ENCODE data around the gene ASB3.

Gene ASB3

DNA sequence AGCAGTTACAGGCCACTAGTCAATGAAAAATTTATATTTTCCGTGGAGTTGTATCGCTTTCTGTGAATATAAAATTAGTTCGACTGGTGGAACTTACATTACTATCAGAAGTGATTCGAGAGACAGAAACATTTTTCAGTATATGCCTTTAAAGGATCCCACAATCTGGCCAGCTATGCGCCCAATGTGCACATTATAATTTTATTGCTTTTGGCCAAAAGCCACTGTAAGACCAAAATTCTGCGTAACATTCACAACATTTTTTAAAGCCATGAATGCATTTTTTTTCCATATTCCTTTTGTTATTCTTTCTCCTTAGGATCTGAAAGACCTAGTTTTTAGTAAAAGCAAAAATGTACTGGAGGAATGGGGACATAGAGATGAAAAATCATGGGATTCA, 150.2 kb downstream of the ASB3 start:
- Histone ChIP-seq H2AFZ (ENCODE audit: low read length) (no peak overlapping the region), H4K20me1 (ENCODE audit: insufficient read depth, low read length) (no peaks in the 10 kb centered on the region), H3K9me3 (replicated peaks; ENCODE audit: insufficient read depth, low read length) (no peaks in the 10 kb centered on the region), H3F3A (ENCODE audit: insufficient read depth, low read length) (no peaks in the 10 kb centered on the region), H3K9me2 (replicated peaks; ENCODE audit: insufficient read depth, low read length) (no peaks in the 10 kb centered on the region), H3K4me2 (ENCODE audit: low read depth, low read length) (no peak overlapping the region), H3K9ac (ENCODE audit: low read length) (no peak overlapping the region), H3K79me2 (ENCODE audit: low read length) (no peaks in the 10 kb centered on the region), H3K36me3 (replicated peaks; ENCODE audit: insufficient read depth, low read length) (no peaks in the 10 kb centered on the region), H3K4me3 (ENCODE audit: low read length) (no peak overlapping the region), H3K4me1 (ENCODE audit: low read length) (no peaks in the 10 kb centered on the region), H3K27me3 (replicated peaks; ENCODE audit: insufficient read depth, low read length) (no peaks in the 10 kb centered on the region), H3K27ac (ENCODE audit: low read length) (no peak overlapping the region)
- no peak for DNase-seq
- TF ChIP-seq, protein P1, sequence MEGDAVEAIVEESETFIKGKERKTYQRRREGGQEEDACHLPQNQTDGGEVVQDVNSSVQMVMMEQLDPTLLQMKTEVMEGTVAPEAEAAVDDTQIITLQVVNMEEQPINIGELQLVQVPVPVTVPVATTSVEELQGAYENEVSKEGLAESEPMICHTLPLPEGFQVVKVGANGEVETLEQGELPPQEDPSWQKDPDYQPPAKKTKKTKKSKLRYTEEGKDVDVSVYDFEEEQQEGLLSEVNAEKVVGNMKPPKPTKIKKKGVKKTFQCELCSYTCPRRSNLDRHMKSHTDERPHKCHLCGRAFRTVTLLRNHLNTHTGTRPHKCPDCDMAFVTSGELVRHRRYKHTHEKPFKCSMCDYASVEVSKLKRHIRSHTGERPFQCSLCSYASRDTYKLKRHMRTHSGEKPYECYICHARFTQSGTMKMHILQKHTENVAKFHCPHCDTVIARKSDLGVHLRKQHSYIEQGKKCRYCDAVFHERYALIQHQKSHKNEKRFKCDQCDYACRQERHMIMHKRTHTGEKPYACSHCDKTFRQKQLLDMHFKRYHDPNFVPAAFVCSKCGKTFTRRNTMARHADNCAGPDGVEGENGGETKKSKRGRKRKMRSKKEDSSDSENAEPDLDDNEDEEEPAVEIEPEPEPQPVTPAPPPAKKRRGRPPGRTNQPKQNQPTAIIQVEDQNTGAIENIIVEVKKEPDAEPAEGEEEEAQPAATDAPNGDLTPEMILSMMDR (IDR thresholded peaks at IDR 0.05; ENCODE audit: low read length), result no peak
- TF ChIP-seq EZH2phosphoT487 (IDR thresholded peaks at IDR 0.05; ENCODE audit: low read length), result no peak
- TF ChIP-seq EZH2 (optimal IDR thresholded peaks at IDR 0.05; ENCODE audit: low read depth, low read length), result no peak

DNA sequence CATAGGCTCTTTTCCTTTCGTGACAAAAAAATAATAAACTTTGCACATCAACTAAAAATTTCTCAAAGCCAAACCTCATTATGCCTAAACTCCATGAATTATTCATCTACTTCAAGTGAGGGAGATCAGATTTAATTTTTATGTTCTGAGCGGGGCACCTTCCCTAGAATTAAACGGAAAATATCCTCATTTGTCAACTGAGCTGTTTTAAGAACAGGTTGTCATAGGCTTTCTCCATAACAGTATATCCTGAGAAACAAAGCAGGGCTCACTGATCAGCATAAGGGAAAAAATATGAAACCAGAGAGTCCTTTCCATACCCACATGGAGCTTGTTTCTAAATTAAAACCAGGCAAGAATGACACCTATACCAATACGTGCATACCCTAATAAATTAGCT, 150.6 kb downstream of the ASB3 start:
- H3K4me3 ChIP-seq (ENCODE audit: low read length), result no peak overlapping the region
- H3K9ac ChIP-seq (ENCODE audit: low read length), result no peak overlapping the region
- H3K27me3 ChIP-seq (replicated peaks; ENCODE audit: insufficient read depth, low read length), result no peaks in the 10 kb centered on the region
- H3K36me3 ChIP-seq (replicated peaks; ENCODE audit: insufficient read depth, low read length), result no peaks in the 10 kb centered on the region
- no peak for DNase-seq
- no peaks in the 10 kb centered on the region for H3K9me3 ChIP-seq (replicated peaks; ENCODE audit: insufficient read depth, low read length)
- H3F3A ChIP-seq (ENCODE audit: insufficient read depth, low read length), result no peaks in the 10 kb centered on the region
- H3K79me2 ChIP-seq (ENCODE audit: low read length), result no peaks in the 10 kb centered on the region
- H2AFZ ChIP-seq (ENCODE audit: low read length), result no peak overlapping the region
- H3K9me2 ChIP-seq (replicated peaks; ENCODE audit: insufficient read depth, low read length), result no peaks in the 10 kb centered on the region
- no peak overlapping the region for H3K4me2 ChIP-seq (ENCODE audit: low read depth, low read length)
- no peaks in the 10 kb centered on the region for H4K20me1 ChIP-seq (ENCODE audit: insufficient read depth, low read length)
- no peak overlapping the region for H3K27ac ChIP-seq (ENCODE audit: low read length)
- TF ChIP-seq EZH2phosphoT487 (IDR thresholded peaks at IDR 0.05; ENCODE audit: low read length) (no peak), EZH2 (optimal IDR thresholded peaks at IDR 0.05; ENCODE audit: low read depth, low read length) (no peak)
- TF ChIP-seq, protein P1 (IDR thresholded peaks at IDR 0.05; ENCODE audit: low read length), result no peak
- no peaks in the 10 kb centered on the region for H3K4me1 ChIP-seq (ENCODE audit: low read length)

DNA sequence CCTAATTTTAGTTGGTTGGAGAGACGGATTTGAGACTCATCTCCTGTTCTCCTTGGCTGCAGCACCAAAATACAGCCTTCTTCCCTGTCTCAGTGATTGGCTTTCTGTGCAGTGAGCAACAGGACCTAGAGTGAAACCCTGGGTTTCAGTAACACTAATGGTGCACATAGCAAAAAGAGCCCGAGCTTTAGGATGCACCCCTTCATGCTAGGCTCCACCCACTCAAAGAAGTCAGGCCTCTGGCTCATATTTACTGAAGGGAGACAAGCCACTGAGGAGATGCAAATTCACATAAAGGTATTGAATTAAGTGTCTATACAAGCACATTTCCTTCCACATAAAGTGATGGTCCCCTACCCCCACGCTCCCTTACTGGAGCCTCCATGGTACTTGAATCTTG, 151.1 kb downstream of the ASB3 start:
- Histone ChIP-seq H3K9me3 (replicated peaks; ENCODE audit: insufficient read depth, low read length) (no peaks in the 10 kb centered on the region), H3K4me1 (ENCODE audit: low read length) (no peaks in the 10 kb centered on the region), H3K9me2 (replicated peaks; ENCODE audit: insufficient read depth, low read length) (no peaks in the 10 kb centered on the region), H3K9ac (ENCODE audit: low read length) (no peak overlapping the region), H2AFZ (ENCODE audit: low read length) (no peak overlapping the region), H3K4me2 (ENCODE audit: low read depth, low read length) (no peak overlapping the region), H3K27ac (ENCODE audit: low read length) (no peak overlapping the region), H3K27me3 (replicated peaks; ENCODE audit: insufficient read depth, low read length) (no peaks in the 10 kb centered on the region), H3K79me2 (ENCODE audit: low read length) (no peaks in the 10 kb centered on the region), H3K4me3 (ENCODE audit: low read length) (no peak overlapping the region), H4K20me1 (ENCODE audit: insufficient read depth, low read length) (no peaks in the 10 kb centered on the region), H3F3A (ENCODE audit: insufficient read depth, low read length) (no peaks in the 10 kb centered on the region), H3K36me3 (replicated peaks; ENCODE audit: insufficient read depth, low read length) (no peaks in the 10 kb centered on the region)
- DNase-seq, result no peak
- TF ChIP-seq EZH2 (optimal IDR thresholded peaks at IDR 0.05; ENCODE audit: low read depth, low read length), result no peak
- TF ChIP-seq, protein P1 (IDR thresholded peaks at IDR 0.05; ENCODE audit: low read length), result no peak
- no peak for TF ChIP-seq EZH2phosphoT487 (IDR thresholded peaks at IDR 0.05; ENCODE audit: low read length)

Measured in MM.1S (cell line).